Femur (tissue), 1 donor: Measurements from ENCODE around the gene CHAT.

Experiments used
- DNase-seq: peaks from one replicate; pipeline ENCODE4 v3.0.0-alpha.2; 2017

CHAT gene

GRCh38 chr10:49612513-49613164 is 1.2 kb upstream of the CHAT start:
- no peak for DNase-seq

GRCh38 chr10:49613165-49613881 is 514 bp upstream of the CHAT start:
- DNase-seq: no peak

- DNase-seq: no peak
These were observed 683 bp downstream of the CHAT start for GRCh38 chr10:49614242-49615198.

GRCh38 chr10:49615213-49615612 is 1.4 kb downstream of the CHAT start:
- no peak for DNase-seq

GRCh38 chr10:49615721-49616120 is 1.9 kb downstream of the CHAT start:
- no peak for DNase-seq

GRCh38 chr10:49616421-49617101 is 2.7 kb downstream of the CHAT start:
- no peak for DNase-seq

- DNase-seq: no peak
These were observed 3.5 kb downstream of the CHAT start for GRCh38 chr10:49617121-49618020.

- no peak for DNase-seq
These were observed 5.0 kb downstream of the CHAT start for GRCh38 chr10:49618821-49619220.

- DNase-seq: no peak
These were observed 5.8 kb downstream of the CHAT start for GRCh38 chr10:49619613-49620012.

GRCh38 chr10:49620286-49620810 is 6.5 kb downstream of the CHAT start:
- no peak for DNase-seq

GRCh38 chr10:49620841-49621378 is 7.1 kb downstream of the CHAT start:
- DNase-seq: no peak

- no peak for DNase-seq
These were observed 7.7 kb downstream of the CHAT start for GRCh38 chr10:49621561-49621960.

- DNase-seq: no peak
These were observed 8.9 kb downstream of the CHAT start for GRCh38 chr10:49622426-49623425.

- DNase-seq: no peak
These were observed 10.8 kb downstream of the CHAT start for GRCh38 chr10:49624629-49625028.

- no peak for DNase-seq
These were observed 11.6 kb downstream of the CHAT start for GRCh38 chr10:49625411-49625810.

- DNase-seq: no peak
These were observed 13.2 kb downstream of the CHAT start for GRCh38 chr10:49627038-49627437.

GRCh38 chr10:49627644-49628247 is 13.9 kb downstream of the CHAT start:
- no peak for DNase-seq

- DNase-seq: no peak
These were observed 14.8 kb downstream of the CHAT start for GRCh38 chr10:49628599-49628998.

GRCh38 chr10:49629431-49629881 is 15.6 kb downstream of the CHAT start:
- DNase-seq: no peak
